ENCODE measurements around the gene DKC1.
"Not testable (repeated sequence)": the region's sequence is repeated elsewhere in the genome, so short reads cannot be mapped to it uniquely, and the experiment has no call there.

Gene DKC1

GRCh38 chrX:154815274-154815818 lies 52.7 kb downstream of the DKC1 start:
- DNase-seq (ENCODE audit: extremely low read depth, low read depth) = no peak
- no peak for TF ChIP-seq CTCF (IDR thresholded peaks at IDR 0.05; ENCODE audit: low read depth, low read length)

DNA sequence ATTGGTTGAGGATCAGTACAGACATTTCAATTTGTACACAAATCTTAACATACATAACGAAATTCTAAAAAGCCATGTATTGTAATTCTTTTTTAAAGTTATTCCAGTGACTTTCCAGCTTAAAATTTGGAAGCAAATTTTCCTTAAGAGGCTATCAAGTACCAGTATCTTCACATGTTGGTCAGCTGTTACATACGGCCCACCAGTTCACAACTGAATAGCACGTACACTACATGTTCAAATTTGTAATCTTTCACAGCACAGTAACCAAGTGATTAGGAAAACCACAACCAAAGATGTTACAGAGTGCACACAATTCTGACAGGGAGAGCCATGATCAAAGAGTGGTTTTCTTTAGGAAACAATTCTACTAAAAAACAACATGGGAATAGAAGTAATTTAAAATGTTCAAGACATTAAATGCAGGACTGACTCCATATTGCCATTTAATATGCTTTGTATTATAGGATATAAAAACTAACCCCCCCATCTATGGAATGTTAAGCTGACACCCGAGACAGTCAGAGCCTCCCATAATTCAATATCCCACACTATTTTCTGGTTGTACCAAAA lies 53.7 kb downstream of the DKC1 start:
- DNase-seq (ENCODE audit: extremely low read depth, low read depth) = not testable (repeated sequence)

DNA sequence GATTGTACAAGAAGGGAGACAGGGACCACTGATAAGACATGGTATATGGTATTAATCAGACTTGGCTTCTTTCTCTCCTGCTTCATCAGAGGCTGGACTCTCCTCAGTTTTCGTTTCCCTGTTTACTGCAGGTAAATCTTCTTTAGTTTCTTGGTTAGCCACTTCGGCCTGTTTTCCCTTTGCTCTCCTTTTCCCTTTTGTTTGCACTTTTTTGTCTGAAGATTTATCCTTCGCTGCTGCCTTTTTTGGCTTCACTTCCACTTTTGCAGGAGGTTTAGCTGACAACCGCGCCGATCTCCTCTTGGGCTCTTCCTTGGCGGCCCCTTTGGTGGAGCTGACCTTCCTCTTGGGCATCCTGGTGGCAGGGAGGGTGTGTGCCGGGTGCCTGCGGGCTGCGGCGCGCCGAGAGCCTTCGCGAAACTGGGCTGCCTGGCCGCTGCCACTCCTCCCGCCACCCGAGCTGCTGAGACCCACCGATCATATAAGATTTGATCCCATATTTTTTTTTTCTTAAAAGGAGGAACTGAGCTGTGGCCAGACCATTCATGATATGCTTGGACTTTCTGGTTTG lies 54.5 kb downstream of the DKC1 start:
- not testable (repeated sequence) for DNase-seq (ENCODE audit: extremely low read depth, low read depth)

DNA sequence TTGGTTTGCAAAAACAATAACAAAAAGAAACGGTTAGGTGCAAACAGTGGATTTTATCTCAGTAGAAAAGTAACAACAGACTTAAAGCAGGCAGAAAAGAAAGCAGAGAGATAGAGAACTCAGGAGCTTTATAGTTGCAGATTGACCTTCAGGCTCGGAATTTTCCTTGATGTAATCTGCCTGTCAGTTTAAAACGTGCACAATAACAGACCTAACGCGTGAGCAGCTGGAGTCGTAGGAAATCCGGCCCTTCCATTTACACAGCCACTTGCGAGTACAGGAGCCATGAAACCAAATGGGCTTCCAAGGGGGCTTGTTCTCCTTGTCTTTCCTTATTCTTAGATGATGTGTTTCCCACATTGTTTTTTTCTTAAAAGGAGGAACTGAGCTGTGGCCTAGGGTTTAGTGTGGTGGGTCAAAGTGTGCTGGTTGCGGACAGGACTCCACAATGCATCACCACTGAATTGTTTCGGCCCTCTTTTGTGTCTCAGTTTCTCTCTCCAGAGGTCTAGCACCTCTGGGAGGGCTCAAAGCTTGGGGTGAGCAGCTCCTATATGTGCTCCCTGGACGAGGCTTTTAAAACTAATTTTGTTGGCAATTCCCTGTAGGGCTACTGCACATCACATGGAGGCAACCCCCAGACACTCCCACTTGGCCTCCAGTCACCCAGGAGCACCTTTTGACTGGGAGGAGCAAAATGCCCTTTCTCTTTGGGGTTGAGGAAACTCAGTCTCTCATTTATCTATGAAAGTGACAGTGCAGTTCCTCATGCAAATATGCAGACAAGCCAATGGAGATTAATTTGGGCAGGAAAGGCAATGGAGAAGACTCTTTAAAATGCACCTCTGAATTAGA lies 56.5 kb downstream of the DKC1 start:
- no peak for TF ChIP-seq CTCF (IDR thresholded peaks at IDR 0.05; ENCODE audit: low read depth, low read length)
- DNase-seq (ENCODE audit: extremely low read depth, low read depth) = no peak

DNA sequence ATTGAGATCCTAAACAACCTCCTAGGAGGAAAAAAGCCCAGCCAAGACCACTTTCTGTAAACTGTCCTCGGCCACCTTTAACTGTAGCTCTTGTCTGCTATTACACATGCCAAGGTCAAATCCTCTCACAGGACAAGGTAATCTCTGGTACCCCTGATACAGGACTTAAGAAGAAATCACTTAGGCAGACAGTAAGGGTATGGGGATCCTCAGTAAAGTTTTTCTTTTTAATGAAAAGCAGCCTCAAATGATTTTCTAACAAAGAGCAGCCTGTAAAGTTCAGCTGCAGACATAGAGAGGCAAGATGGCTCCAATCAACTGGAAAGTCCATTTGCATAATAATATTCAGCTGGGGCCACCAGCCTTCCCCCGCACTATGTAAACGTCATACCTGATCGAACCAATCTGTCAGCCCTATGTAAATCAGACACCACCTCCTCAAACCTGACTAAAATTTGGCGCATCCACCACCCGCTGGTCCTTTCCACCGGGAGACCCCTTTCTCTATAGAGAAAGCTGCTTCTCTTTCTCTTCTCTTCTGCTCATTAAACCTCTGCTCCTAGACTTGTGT lies 57.2 kb downstream of the DKC1 start:
- no peak for DNase-seq (ENCODE audit: extremely low read depth, low read depth)
- TF ChIP-seq CTCF (IDR thresholded peaks at IDR 0.05; ENCODE audit: low read depth, low read length) = no peak

DNA sequence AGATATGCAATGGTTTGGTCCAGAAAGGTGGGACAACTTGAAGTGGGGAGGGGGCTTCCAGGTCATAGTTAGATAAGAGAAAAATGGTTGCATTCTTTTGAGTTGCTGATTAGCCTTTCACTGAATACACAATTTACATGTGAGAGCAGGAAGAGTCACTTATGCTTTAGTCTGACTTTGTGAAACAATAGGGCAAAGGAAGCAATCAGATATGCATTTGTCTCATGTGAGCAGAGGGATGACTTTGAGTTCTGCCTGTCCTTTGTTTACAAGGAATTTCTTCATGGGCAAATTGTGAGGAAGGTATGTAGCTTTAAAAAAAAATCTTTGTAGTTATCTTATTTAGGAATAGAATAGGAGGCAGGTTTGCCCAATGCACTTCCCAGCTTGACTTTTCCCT lies 58.9 kb downstream of the DKC1 start:
- no peak for DNase-seq (ENCODE audit: extremely low read depth, low read depth)
- no peak for TF ChIP-seq CTCF (IDR thresholded peaks at IDR 0.05; ENCODE audit: low read depth, low read length)

DNA sequence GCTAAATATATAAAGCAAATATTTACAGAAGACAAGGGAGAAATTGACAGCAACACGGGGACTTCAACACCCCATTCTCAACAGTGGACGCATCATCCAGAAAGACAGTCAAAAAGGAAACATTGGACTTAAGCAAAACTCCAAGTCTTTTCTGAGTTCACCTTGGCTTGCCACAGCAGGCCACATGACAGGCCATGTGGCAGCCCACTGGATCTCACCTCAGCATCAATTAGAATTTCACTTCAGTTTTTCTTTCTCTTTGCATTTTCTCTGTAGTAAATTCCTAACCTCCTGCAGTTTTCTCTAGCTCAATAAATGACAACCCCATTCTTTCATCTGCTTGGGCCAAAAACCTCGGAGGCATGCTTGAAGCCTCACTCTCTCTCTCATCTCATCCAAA lies 59.4 kb downstream of the DKC1 start:
- no peak for TF ChIP-seq CTCF (IDR thresholded peaks at IDR 0.05; ENCODE audit: low read depth, low read length)
- DNase-seq (ENCODE audit: extremely low read depth, low read depth) = no peak

DNA sequence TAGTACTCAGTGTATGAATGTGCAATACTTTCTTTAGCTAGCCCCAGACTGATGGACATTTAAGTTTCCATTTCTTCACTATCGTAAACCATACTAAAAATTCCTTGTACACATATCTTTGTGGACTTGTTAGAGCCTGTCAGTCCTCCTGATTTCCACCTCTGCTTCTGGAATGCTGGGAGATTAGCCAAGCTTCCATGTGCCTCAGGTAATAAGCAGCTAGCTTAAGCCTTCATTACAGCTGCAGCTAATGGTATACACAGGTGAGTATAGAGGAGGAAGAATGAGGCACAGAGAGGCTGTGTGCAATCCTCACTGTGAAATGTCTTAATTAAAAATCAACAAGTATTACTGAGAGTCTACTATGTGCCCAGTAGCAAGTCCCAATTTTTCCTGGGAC lies 62.0 kb downstream of the DKC1 start:
- no peak for DNase-seq (ENCODE audit: extremely low read depth, low read depth)
- no peak for TF ChIP-seq CTCF (IDR thresholded peaks at IDR 0.05; ENCODE audit: low read depth, low read length)

- not testable (repeated sequence) for DNase-seq (ENCODE audit: extremely low read depth, low read depth)
These were observed 62.9 kb downstream of the DKC1 start for GRCh38 chrX:154825586-154825985.

All from AG09319 (cell line).